Right renal pelvis (tissue), 4 donors: ENCODE data around the gene LDHD. TPM values are rescaled to one million over a fixed set of nuclear protein-coding genes. Genes with fewer than 3 reads are reported as not detected.
"Not testable (repeated sequence)": the region's sequence is repeated elsewhere in the genome, so short reads cannot be mapped to it uniquely, and the experiment has no call there.

ENCODE experiments used
- DNase-seq, 4 donors: peaks; one replicate each; pipeline ENCODE4 v3.0.0-alpha.2; 2013; ENCODE audit warnings: low read depth in 4 of 4, low spot score in 3 of 4, missing footprints in 1 of 4
- polyA plus RNA-seq, 4 donors: library from polyadenylated mRNA; unstranded; fragments of 120-200 nt; gene quantifications; one replicate each; pipeline ENCODE4 v1.2.1, GENCODE V29; 2013; ENCODE audit not compliant: insufficient read length in 4 of 4

LDHD gene
- polyA plus RNA-seq, 4 donors: 5.7 to 8.5 (median 6.2) TPM

- no peak for DNase-seq
Observed at GRCh38 chr16:75100603-75100990, 16.0 kb downstream of the LDHD start.

- DNase-seq: no peak
Observed at GRCh38 chr16:75099738-75100602, 16.6 kb downstream of the LDHD start.

GRCh38 chr16:75099075-75099667 lies 17.4 kb downstream of the LDHD start:
- DNase-seq: no peak

DNA sequence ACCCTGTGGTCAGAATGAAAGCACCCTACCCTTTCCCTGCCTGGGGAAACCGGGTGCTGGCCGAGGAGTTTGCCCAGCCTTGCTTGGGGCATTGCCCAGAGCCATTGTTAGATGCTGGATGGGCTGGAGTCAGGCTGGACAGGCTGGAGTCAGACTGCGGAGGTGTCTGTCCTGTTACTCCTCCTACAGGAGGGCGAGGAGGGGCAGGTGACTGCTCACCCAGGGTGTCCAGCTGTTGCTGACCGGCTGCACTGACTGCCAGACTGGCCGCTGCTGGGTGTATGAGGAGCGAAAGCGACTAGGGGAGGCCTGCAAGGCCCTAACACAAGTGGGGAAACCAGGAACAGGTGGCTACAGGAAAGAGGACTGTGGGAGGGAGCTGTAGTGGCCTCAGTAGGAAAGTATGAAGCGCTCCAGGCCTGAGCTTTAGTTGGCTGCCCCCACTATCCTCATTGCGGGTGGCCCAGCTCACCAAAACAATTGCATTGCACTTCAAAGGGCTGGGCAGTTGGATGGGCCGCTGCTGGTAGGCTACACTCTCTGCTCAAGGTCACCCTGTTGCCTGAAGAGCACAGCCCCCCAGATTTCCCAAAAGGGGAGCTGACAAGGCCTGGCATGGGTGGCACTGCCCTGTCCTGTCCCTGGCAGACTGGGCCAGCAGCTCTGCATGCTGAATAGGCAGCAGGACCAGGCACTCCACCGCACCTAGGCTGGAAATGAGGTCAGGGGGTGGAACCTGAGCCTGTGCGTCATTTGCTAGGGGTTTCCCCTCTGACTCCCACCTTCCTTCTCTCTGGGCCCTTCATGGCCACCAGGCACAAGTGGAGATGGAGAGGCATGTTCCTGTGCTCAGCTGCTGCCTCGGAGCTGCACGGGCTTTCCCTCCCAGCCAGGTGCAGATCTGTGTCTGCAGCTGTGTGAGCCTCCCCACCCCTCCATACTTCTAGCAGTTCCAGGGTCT lies 18.4 kb downstream of the LDHD start:
- DNase-seq: no peak

GRCh38 chr16:75097191-75097761 lies 19.3 kb downstream of the LDHD start:
- DNase-seq: no peak

DNA sequence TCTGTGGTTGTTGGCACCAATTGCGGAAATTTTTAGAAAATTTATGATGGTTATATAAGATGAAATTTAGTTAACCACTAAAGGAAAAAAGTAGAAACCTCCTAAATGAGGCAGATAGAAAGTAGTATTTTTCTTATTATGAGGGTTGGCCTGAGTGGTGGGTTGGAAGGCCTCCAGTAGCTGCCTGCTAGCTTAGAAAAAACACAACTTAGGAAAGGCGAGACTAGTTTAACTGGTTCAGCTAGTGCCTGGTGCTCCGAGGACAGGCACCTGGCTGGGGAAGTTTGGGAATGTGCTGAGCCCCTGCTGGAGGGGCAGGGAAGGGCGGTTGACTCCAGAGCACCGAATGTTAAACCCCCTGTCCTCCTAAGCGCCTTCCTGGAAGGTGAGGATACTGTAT lies 19.9 kb downstream of the LDHD start:
- DNase-seq: no peak

GRCh38 chr16:75095204-75095621 lies 21.4 kb downstream of the LDHD start:
- DNase-seq: no peak

DNA sequence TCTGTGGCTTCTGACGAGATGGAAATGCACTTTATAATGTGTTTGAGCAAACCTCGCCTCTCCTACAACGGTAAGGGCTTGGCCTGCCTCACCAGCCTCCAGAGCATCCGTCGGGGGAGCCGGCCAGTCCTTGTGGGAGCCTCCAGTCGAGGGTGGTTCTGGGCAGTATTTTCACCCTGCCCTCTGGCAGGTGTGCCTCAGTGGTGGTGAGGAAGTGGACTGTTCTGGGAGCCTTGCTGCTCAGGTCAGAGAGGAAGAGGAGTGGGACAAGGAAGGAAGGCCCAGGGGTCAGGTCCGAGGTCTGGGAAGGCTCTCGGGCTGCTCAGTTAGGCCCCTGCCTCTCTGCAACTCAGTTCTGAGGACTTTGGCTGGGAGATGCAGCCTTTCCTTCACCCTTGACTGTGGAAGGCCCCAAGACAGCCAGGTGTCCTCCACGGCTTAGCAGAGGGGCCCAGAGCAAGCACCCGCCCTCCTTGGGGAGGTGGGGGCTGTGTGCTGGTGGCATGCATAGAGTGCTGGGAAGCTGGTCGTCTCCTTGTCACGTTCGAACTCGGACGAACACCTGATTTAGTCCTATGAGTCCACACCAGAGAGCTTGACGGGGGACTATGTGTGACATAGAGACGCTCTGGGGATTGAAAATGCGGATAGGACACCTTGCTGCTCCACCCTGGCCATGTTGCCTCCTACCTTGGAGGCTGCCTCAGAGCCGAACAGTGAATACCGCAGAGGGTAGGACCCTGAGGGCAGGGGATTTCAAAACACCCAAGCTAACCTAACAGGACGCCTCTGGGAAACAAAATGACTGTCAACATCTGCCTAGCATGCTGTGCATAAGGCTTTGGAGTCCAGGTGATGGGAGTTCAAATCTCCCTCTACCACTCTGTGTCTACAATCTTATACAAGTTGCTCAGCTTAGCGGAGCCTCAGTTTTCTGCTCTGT lies 22.7 kb downstream of the LDHD start:
- no peak for DNase-seq

- DNase-seq: no peak
Observed at GRCh38 chr16:75092777-75093176, 23.8 kb downstream of the LDHD start.

DNA sequence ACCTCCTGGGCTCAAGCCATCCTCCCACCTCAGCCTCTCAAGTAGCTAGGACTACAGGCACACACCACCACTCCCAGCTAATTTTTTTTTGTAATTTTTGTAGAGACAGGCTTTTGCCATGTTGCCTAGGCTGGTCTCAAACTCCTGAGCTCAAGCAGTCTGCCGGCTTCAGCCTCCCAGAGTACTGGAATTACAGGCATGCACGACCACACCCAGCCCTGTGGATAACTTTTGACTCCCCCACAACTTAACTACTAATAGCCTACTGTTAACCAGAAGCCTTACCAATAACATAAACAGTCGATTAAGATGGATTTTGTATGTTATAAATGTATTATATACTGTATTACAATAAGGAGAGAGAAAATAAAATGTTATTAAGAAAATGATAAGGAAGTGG lies 25.0 kb downstream of the LDHD start:
- DNase-seq: not testable (repeated sequence)

DNA sequence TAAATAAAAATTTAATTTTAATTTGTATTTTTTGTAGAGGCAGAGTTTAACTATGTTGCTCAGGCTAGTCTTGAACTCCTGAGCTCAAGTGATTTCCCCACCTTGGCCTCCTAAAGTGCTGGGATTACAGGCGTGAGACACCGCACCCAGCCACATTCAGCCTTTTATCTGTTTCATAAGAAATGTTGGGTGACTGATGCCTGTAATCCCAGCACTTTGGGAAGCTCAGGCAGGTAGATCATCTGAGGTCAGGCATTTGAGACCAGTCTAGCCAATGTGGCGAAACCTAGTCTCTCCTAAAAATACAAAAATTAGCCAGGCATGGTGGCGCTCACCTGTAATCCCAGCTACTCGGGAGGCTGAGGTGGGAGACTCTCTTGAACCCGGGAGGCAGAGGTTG lies 25.7 kb downstream of the LDHD start:
- DNase-seq: not testable (repeated sequence)

- DNase-seq: no peak
Observed at GRCh38 chr16:75089486-75090202, 26.9 kb downstream of the LDHD start.

- no peak for DNase-seq
Observed at GRCh38 chr16:75088934-75089333, 27.6 kb downstream of the LDHD start.

GRCh38 chr16:75088216-75088615 lies 28.4 kb downstream of the LDHD start:
- no peak for DNase-seq

- no peak for DNase-seq
Observed at GRCh38 chr16:75087375-75087979, 29.1 kb downstream of the LDHD start.

GRCh38 chr16:75086688-75087374 lies 29.7 kb downstream of the LDHD start:
- DNase-seq: no peak

GRCh38 chr16:75086281-75086680 lies 30.3 kb downstream of the LDHD start:
- DNase-seq: no peak

DNA sequence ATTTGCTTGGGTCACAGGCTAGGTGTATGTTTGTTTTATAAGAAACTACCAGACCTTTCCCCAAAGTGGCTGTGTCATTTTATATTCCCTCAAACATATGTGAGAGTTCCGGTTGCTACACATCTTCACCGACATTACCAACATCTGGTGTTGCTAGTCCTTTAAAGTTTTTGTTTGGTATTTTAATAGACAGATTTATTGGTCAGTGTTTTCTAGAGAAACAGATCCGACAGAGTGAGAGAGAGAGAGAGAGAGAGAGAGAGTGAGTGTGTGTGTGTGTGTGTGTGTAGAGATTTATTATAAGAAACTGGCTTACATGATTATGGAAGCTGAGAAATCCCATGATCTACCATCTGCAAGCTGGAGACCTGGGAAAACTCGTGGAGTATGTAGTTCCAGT lies 31.0 kb downstream of the LDHD start:
- no peak for DNase-seq
